OCI-LY1 (cell line): Measurements from ENCODE around the gene LIMS2.

ENCODE experiments used
- CTCF ChIP-seq: fragments of 200-600 bp; sonication (generic), shearing (Covaris generic); IDR thresholded peaks from 2 replicates; pipeline ENCODE4 v1.5.1; 2017; ENCODE audit warnings: mild to moderate bottlenecking, antibody characterized with exemption, low read length, moderate library complexity, mixed read lengths
- EZH2 ChIP-seq: fragments of 200-600 bp; sonication (generic), shearing (Covaris generic); IDR thresholded peaks from 2 replicates; pipeline ENCODE4 v1.8.0; 2017; ENCODE audit warnings: borderline replicate concordance, mixed run types, mild to moderate bottlenecking, antibody characterized with exemption, low read length, moderate library complexity, mixed read lengths

GRCh38 chr2:127649100-127649611 is 26.2 kb downstream of the LIMS2 start:
- TF ChIP-seq CTCF (no peak), EZH2 (no peak)
